Thyroid gland (tissue), 4 donors: ENCODE measurements around the gene SYNJ2. TPM values are rescaled to one million over a fixed set of nuclear protein-coding genes. Genes with fewer than 3 reads are reported as not detected.
A peak's percentile ranks its signal among the peaks of the same experiment; 100 is the strongest.

Experiments
- DNase-seq, 2 donors: peaks; one replicate each; pipeline ENCODE4 v3.0.0-alpha.2; 2019
- H3K27ac ChIP-seq, 3 donors: fragments of 200-600 bp; sonication (generic); 1 replicate in 2 of 3; 2 replicates in 1 of 3; pipeline ENCODE4 v1.5.1; 2016 to 2019; ENCODE audit warnings: mild to moderate bottlenecking in 1 of 3, moderate library complexity in 1 of 3
- H3K27me3 ChIP-seq: fragments of 200-600 bp; sonication (generic); one replicate; pipeline ENCODE4 v1.5.1; 2019
- H3K36me3 ChIP-seq, 2 donors: fragments of 200-600 bp; sonication (generic); one replicate each; pipeline ENCODE4 v1.5.1; 2016 to 2019
- H3K4me1 ChIP-seq, 2 donors: fragments of 200-600 bp; sonication (generic); one replicate each; pipeline ENCODE4 v1.5.1; 2017 to 2019
- H3K4me3 ChIP-seq, 3 donors: fragments of 200-600 bp; sonication (generic); replicated peaks in 1 of 3; 1 replicate in 2 of 3; 2 replicates in 1 of 3; pipeline ENCODE4 v1.5.1; 2016; ENCODE audit warnings: mild to moderate bottlenecking in 1 of 3
- H3K9me3 ChIP-seq: fragments of 200-600 bp; sonication (generic); one replicate; pipeline ENCODE4 v1.5.1; 2017
- POLR2A ChIP-seq, 2 donors: fragments of 450-650 bp; IDR thresholded peaks; one replicate each; pipeline ENCODE4 v1.6.1; 2017; ENCODE audit warnings: antibody characterized with exemption in 2 of 2, mild to moderate bottlenecking in 2 of 2, moderate library complexity in 1 of 2
- WGBS, 2 donors: methylation state at CpG; one replicate each; pipeline ENCODE4 v1.1.5; 2017; 5-methylcytosine and 5-hydroxymethylcytosine counted together
- intact Hi-C: fragments of 100-400 bp; cut with DNase I; formaldehyde crosslinking; loops from one replicate; pipeline ENCODE4 v1.15.1; 2023
- total RNA-seq, 4 donors: library from RNA; depleted of rRNA; stranded (reverse); fragments of >200 nt; gene quantifications; one replicate each; pipeline ENCODE4 v1.2.3, GENCODE V29; 2016
- TF ChIP-seq, protein P1 (sequence below), 6 experiments: fragments of 200-600 bp in 3 of 6; fragments of 450-650 bp in 3 of 6; sonication (generic) in 3 of 6; IDR thresholded peaks; one replicate each; pipeline ENCODE4 v1.5.1; 2016 to 2019; ENCODE audit warnings: antibody characterized with exemption in 6 of 6, mild to moderate bottlenecking in 2 of 6, inconsistent platforms in 1 of 6, moderate library complexity in 1 of 6

The SYNJ2 gene
- total RNA-seq, 4 donors from 2014 or later = 11.3 to 22.7 (median 13.5) TPM

DNA sequence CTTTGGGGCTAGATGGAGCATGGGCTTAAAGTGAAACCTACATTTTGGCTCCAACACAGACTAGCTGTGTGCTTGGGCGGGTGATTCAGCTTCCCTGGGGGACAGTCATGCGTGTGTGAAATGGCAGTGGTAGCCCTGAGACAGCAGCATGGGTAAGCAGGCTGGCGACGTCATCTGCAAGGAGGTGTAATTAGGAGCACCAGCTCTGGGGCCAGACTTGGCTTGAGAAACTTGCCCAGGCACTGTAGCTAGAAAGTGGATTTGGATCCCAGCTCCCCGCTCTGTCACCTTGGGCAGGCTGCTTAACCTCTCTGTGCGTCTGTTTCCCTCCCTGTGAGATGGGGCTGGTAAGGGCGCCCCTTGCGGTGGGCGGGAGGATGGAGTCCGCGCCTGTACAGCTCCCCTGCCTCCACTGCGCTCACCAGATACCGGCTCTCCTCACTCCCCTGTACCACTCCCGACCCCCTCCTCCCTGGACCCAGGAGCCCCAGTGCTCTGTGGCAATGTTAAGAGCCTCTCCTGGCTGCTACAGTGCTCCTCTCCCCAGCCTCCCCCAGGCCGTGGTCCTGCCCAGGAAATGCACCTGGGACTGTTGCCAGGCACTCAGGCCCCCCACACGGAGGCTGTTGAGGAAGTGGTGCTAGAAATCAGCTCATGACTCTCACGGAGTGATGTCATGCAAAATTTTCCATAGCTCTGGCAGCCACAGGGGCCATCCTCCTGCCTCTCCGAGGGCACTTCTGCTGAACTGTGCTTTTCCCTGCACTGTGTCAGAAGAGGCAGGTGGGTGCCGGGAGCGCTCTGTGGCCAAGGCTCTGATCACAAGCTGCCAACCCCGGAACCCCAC is 44.6 kb downstream of the SYNJ2 start:
- Histone ChIP-seq H3K4me1 (peaks cover 13 to 34% of the 10 kb centered on the region in 2 donors), H3K27me3 (no peaks in the 10 kb centered on the region), H3K9me3 (no peaks in the 10 kb centered on the region), H3K4me3 (no peak overlapping the region), H3K36me3 (no peaks in the 10 kb centered on the region), H3K27ac (peak overlapping the region; percentile 37 to 83 (median 78))
- TF ChIP-seq POLR2A (IDR thresholded peaks at IDR 0.05) = no peak
- TF ChIP-seq, protein P1, sequence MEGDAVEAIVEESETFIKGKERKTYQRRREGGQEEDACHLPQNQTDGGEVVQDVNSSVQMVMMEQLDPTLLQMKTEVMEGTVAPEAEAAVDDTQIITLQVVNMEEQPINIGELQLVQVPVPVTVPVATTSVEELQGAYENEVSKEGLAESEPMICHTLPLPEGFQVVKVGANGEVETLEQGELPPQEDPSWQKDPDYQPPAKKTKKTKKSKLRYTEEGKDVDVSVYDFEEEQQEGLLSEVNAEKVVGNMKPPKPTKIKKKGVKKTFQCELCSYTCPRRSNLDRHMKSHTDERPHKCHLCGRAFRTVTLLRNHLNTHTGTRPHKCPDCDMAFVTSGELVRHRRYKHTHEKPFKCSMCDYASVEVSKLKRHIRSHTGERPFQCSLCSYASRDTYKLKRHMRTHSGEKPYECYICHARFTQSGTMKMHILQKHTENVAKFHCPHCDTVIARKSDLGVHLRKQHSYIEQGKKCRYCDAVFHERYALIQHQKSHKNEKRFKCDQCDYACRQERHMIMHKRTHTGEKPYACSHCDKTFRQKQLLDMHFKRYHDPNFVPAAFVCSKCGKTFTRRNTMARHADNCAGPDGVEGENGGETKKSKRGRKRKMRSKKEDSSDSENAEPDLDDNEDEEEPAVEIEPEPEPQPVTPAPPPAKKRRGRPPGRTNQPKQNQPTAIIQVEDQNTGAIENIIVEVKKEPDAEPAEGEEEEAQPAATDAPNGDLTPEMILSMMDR (IDR thresholded peaks at IDR 0.05) = peak in 5 of 6 experiments; percentile 21 to 53 (median 45)
- WGBS, 2 donors = 18 to 26% methylated on average over 17 of the region's 21 CpGs
- DNase-seq = peak; percentile 95 to 97
- intact Hi-C loops = no loop called here

- Histone ChIP-seq H3K4me1 (peaks cover 13 to 39% of the 10 kb centered on the region in 2 donors), H3K27me3 (no peaks in the 10 kb centered on the region), H3K9me3 (no peaks in the 10 kb centered on the region), H3K27ac (peak overlapping the region; percentile 37 to 83 (median 78)), H3K36me3 (no peaks in the 10 kb centered on the region), H3K4me3 (no peak overlapping the region)
- no peak for TF ChIP-seq POLR2A (IDR thresholded peaks at IDR 0.05)
- TF ChIP-seq, protein P1 (IDR thresholded peaks at IDR 0.05) = no peak
- DNase-seq = peak in 1 of 2 donors; percentile 14
- intact Hi-C loops = no loop called here
- WGBS, 2 donors = 89 to 94% methylated on average over 13 to 23 of the region's 23 CpGs
These were observed 45.4 kb downstream of the SYNJ2 start for GRCh38 chr6:158026901-158027589.

DNA sequence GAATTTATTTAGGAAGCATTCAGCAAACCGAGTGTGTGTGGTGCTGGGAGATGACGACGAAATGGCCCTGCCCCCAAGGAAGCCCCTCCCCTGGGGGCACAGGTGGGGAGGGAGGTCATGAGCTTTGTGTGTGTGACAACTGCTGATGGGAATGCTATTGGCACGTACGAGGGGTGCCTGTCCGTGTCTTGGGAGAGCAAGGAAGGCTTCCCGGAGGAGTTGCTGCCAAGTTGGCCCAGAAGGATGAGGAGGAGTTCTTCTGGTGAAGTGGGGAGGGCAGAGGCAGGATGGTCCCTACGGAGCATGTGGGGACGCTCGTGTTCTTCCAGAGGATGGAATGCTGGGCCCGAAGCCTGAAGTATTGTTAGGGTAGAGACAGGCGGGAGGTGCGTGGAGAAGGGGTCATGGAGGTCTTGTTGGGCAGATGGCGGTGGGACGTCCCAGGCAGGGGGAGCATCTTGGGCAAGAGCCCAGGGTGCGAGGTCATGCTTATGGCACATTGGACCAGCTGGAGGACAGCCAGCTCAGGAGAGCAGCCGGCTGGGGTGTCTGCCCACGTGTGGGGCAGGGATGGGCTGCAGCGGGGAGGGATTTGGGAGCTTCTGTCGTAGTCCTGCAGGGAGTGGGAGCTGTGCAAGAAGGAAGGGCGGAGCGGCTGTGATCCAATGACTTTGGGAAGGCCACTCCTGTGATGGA is 46.1 kb downstream of the SYNJ2 start:
- H3K4me1 ChIP-seq = peaks cover 13 to 43% of the 10 kb centered on the region in 2 donors
- peak overlapping the region in 2 of 3 donors; percentile 78 to 83 for H3K27ac ChIP-seq
- 83 to 88% methylated on average over 22 of the region's 22 CpGs for WGBS, 2 donors
- no peak overlapping the region for H3K4me3 ChIP-seq
- H3K27me3 ChIP-seq = no peaks in the 10 kb centered on the region
- intact Hi-C loops = no loop called here
- H3K9me3 ChIP-seq = no peaks in the 10 kb centered on the region
- no peaks in the 10 kb centered on the region for H3K36me3 ChIP-seq
- TF ChIP-seq POLR2A (IDR thresholded peaks at IDR 0.05) = no peak
- TF ChIP-seq, protein P1 (IDR thresholded peaks at IDR 0.05) = no peak
- DNase-seq = peak; percentile 12 to 23

DNA sequence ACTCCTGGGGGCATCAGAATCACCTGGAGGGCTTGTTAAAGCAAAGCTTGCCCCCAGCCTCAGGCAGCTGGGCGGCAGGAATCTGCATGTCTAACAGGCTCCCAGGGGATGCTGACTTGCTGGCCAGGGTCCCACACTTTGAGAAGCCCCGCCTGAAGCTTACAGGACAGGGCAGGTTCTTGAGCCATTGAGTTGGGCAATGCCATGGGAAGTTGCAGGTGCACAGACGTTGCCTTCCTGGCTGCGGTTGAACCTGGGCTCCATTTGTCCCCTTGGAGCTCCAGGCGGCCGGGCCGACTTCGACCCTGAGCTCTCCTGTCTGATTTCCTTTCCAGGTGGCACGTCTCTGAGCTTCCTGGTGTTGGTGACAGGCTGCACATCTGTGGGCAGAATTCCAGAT is 46.8 kb downstream of the SYNJ2 start:
- 88 to 96% methylated on average over 8 to 9 of the region's 9 CpGs for WGBS, 2 donors
- TF ChIP-seq, protein P1 (IDR thresholded peaks at IDR 0.05) = no peak
- no peak for TF ChIP-seq POLR2A (IDR thresholded peaks at IDR 0.05)
- Histone ChIP-seq H3K27me3 (no peaks in the 10 kb centered on the region), H3K4me3 (no peak overlapping the region), H3K4me1 (peaks cover 13 to 43% of the 10 kb centered on the region in 2 donors), H3K27ac (no peak overlapping the region), H3K9me3 (no peaks in the 10 kb centered on the region), H3K36me3 (no peaks in the 10 kb centered on the region)
- intact Hi-C loops = no loop called here
- DNase-seq = no peak
